ENCODE results near the gene XPC.

DNA sequence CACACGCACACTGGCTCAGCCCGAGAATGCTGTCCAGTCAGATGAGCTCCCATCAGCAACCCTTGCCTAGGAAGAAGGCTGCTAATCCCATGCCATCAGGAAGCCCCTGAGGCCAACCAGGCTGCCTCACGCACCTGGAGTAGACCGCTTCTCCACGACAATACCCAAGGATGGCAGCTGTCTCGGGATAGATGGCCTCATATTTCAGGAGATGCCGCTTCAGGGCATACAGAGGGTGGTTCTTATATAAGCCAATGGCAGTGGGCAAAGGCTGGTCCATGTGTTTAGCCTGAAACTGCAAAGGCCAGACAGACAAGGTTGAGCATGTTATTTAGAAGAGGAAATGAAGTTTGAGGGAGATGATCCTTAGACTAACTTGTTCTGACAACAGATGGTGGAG, 22.2 kb downstream of the XPC start:
- TF ChIP-seq ZBTB1 (tag by site-specific recombination; IDR thresholded peaks at IDR 0.05): no peak
- no peak for TF ChIP-seq CTCF (tag by site-specific recombination; IDR thresholded peaks at IDR 0.05)
- TF ChIP-seq ZNF488 (tag by site-specific recombination; IDR thresholded peaks at IDR 0.05): no peak
- no peak for TF ChIP-seq ZNF777 (tag by site-specific recombination; IDR thresholded peaks at IDR 0.05; ENCODE audit: borderline replicate concordance)
- no peak for TF ChIP-seq FEZF1 (tag by site-specific recombination; IDR thresholded peaks at IDR 0.05)
- no peak for TF ChIP-seq PRDM2 (tag by site-specific recombination; IDR thresholded peaks at IDR 0.05; ENCODE audit: borderline replicate concordance)
- TF ChIP-seq ZNF747 (tag by site-specific recombination; IDR thresholded peaks at IDR 0.05): no peak
- TF ChIP-seq, protein P1, sequence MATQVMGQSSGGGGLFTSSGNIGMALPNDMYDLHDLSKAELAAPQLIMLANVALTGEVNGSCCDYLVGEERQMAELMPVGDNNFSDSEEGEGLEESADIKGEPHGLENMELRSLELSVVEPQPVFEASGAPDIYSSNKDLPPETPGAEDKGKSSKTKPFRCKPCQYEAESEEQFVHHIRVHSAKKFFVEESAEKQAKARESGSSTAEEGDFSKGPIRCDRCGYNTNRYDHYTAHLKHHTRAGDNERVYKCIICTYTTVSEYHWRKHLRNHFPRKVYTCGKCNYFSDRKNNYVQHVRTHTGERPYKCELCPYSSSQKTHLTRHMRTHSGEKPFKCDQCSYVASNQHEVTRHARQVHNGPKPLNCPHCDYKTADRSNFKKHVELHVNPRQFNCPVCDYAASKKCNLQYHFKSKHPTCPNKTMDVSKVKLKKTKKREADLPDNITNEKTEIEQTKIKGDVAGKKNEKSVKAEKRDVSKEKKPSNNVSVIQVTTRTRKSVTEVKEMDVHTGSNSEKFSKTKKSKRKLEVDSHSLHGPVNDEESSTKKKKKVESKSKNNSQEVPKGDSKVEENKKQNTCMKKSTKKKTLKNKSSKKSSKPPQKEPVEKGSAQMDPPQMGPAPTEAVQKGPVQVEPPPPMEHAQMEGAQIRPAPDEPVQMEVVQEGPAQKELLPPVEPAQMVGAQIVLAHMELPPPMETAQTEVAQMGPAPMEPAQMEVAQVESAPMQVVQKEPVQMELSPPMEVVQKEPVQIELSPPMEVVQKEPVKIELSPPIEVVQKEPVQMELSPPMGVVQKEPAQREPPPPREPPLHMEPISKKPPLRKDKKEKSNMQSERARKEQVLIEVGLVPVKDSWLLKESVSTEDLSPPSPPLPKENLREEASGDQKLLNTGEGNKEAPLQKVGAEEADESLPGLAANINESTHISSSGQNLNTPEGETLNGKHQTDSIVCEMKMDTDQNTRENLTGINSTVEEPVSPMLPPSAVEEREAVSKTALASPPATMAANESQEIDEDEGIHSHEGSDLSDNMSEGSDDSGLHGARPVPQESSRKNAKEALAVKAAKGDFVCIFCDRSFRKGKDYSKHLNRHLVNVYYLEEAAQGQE (tag by site-specific recombination; IDR thresholded peaks at IDR 0.05): no peak
- no peak for TF ChIP-seq BCL11A (tag by site-specific recombination; IDR thresholded peaks at IDR 0.05; ENCODE audit: low read depth)
- no peak for TF ChIP-seq ZNF629 (tag by site-specific recombination; IDR thresholded peaks at IDR 0.05)

Data from HEK293 (cell line).